Mesodermal cell (in vitro differentiated cells): ENCODE data around the gene RAB15.

Experiments used
- H3K27ac ChIP-seq: 2 replicates; pipeline ENCODE4 v1.7.0; 2013; ENCODE audit warnings: mild to moderate bottlenecking, low read depth, low read length, moderate library complexity; ENCODE audit not compliant: severe bottlenecking
- H3K36me3 ChIP-seq: 2 replicates; pipeline ENCODE4 v1.7.1; 2013; ENCODE audit warnings: mild to moderate bottlenecking, low read length, moderate library complexity; ENCODE audit not compliant: control insufficient read depth, insufficient read depth
- H3K4me1 ChIP-seq: one replicate; pipeline ENCODE4 v1.7.1; 2013; ENCODE audit warnings: mild to moderate bottlenecking, low read length; ENCODE audit not compliant: insufficient read depth, control insufficient read depth, poor library complexity, severe bottlenecking
- H3K4me3 ChIP-seq: 2 replicates; pipeline ENCODE4 v1.7.0; 2013; ENCODE audit warnings: low read length, control low read depth, mild to moderate bottlenecking; ENCODE audit not compliant: insufficient read depth, poor library complexity, severe bottlenecking; ENCODE audit errors: extremely low read depth
- H3K9me3 ChIP-seq: 2 replicates; pipeline ENCODE4 v1.7.1; 2013; ENCODE audit warnings: mild to moderate bottlenecking, low read length, moderate library complexity; ENCODE audit not compliant: control insufficient read depth
- WGBS, 2 experiments: methylation state at CpG; one replicate each; pipeline ENCODE4 v1.1.5; 2013; ENCODE audit warnings: missing lambda C conversion rate in 2 of 2; ENCODE audit not compliant: insufficient coverage in 2 of 2; 5-methylcytosine and 5-hydroxymethylcytosine counted together

Gene RAB15

DNA sequence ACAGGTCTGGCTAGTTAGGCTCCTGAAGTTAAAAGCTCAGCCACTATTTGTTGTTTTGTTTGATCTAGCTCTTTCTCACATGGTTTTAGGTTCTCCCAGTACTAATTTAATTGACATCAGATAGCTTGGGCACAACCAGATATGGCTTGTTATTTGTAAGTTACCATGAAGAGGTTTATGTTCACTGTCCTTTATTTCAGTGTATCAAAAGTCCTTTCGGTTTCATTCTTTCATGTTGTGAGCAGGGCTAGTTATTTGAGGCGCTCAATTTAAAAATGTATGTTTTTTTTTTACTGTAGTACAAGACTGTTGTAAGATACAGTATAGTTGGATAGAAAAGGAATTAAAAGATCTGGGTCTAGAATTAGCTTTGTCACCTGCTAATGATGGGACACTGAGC is 36.6 kb downstream of the RAB15 start:
- peaks cover 33% of the 10 kb centered on the region for H3K36me3 ChIP-seq
- H3K9me3 ChIP-seq = no peaks in the 10 kb centered on the region

DNA sequence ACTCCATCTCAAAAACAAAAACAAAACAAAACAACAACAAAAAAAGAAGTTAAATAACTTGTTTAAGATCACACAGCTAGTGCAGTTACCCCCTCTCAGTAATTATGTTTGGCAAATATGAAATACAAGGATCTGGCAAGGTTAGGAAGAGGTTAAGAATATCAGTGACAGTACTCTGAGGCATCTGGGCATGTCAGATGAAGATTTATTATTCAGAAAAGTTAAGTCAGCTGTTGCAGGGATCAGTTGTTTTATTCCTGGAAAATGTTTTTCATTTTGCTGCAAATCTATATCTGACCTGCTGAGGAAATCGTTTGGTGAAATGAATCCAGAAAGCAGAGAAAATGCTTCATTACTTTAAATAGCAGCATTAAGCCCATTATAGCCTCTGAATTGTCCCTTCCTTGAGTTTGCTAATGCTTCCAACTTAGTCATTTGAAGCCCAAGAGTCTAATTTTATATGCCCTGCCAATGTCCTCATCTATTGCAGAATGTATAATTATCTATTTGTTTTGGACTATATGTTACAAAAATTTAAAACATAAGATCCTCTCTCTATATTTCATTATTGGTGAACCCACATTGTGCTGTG is 37.7 kb downstream of the RAB15 start:
- 88 to 100% methylated on average over 1 of the region's 1 CpG for WGBS, 2 experiments
- H3K36me3 ChIP-seq = peaks cover 41% of the 10 kb centered on the region
- H3K9me3 ChIP-seq = no peaks in the 10 kb centered on the region
- no peaks in the 10 kb centered on the region for H3K4me1 ChIP-seq
- no peak overlapping the region for H3K27ac ChIP-seq
- no peak overlapping the region for H3K4me3 ChIP-seq

More for the DNA sequence above, 36.6 kb downstream of the RAB15 start:
- no peak overlapping the region for H3K27ac ChIP-seq
- H3K4me1 ChIP-seq = no peaks in the 10 kb centered on the region
- no peak overlapping the region for H3K4me3 ChIP-seq
- WGBS, 2 experiments = 86 to 100% methylated on average over 2 of the region's 2 CpGs

DNA sequence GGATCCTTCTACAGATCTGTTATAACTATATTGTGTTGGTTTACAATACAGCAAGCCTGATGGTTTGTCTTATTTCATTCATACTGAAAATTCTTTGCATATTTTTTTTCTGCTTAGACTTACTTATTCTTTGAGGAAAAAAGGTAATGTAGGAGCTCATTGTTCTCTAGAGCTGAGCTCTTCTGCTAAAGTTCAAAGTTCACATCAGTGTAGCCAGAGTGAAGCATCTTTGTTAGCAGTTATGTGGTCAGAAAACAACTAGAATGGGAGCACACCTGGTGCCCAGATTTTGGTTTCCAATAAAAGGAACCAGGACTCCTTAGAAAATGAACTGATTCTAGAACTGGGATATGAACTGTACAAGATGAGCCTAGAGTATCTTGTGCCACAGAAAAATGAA is 39.9 kb downstream of the RAB15 start:
- Histone ChIP-seq H3K4me1 (no peaks in the 10 kb centered on the region), H3K4me3 (no peak overlapping the region), H3K9me3 (no peaks in the 10 kb centered on the region), H3K36me3 (peaks cover 59% of the 10 kb centered on the region), H3K27ac (no peak overlapping the region)

DNA sequence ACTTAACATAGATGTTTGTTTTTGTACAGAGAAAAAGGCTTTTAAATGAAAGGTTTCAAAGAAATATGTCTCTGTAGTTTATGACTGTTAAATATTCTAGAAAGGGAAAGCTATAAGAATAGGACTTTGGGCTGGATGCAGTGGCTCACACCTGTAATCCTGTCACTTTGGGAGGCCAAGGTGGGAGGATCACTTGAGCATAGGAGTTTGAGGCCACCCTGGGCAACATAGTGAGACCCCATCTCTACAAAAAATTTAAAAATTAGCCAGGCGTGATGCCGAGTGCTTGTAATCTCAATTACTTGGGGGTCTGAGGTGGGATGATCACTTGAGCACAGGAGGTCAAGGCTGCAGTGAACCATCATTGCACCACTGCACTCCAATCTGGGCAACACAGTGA is 41.0 kb downstream of the RAB15 start:
- Histone ChIP-seq H3K4me3 (no peak overlapping the region), H3K9me3 (no peaks in the 10 kb centered on the region), H3K36me3 (peaks cover 69% of the 10 kb centered on the region), H3K27ac (no peak overlapping the region), H3K4me1 (no peaks in the 10 kb centered on the region)
- WGBS, 2 experiments = 90% methylated on average over 2 of the region's 2 CpGs; no CpG with 5 or more reads in 1 of the 2 experiments

DNA sequence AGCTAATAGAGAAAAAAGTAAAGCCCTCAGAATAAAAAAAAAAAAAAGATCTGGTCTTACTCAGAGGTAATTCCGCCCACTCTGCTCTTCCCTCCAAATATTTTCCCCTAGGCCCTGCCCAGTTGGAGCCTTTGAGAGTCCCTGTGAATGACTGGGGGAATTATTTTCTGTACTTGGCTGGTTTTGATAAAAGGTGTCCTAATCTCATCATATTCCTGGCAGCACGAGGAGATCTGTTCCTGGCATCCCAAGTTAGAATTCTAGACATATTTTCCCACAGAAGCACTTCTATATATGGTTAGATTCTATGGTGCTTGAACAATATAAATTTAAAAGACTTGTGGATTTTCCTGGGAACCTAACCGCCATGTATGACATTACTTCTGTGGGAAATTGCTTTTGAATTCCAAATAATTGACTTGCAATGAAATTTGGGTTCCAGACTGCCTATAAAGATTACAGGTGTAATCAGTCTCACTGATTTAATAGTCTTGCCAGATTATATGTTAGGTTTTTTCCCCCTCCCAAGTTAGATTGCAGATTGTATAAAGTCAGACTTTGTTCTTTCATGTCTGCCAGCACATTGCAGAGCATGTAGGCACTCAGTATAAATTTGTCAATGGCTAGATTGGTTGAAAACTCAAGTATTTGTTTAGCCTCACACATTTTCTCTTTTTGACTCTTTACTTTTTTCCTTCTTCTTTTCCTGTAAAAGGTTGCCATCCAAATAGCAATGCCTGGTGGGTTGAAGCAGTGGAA is 41.9 kb downstream of the RAB15 start:
- Histone ChIP-seq H3K4me3 (no peak overlapping the region), H3K36me3 (peaks cover 73% of the 10 kb centered on the region)
- WGBS, 2 experiments = 100% methylated on average over 1 of the region's 3 CpGs

DNA sequence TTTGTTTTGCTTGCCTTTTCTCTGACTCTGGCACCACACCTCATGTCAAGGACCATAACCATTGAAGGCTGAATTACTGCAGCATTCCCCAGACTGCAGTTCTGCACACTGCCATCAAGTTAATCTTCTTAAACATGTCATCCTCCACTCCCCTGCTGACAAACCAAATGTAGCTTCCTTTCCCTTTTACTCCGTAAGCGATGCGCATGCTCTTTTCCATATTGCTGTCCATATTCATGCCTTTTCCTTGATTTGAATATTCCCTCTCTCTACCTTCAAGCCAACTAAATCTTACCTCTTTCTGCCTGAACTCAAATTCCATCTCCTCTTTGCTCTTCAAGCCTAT is 43.1 kb downstream of the RAB15 start:
- H3K27ac ChIP-seq = no peak overlapping the region
- 96% methylated on average over 3 of the region's 3 CpGs for WGBS, 2 experiments
- no peaks in the 10 kb centered on the region for H3K4me1 ChIP-seq
- no peak overlapping the region for H3K4me3 ChIP-seq
- H3K36me3 ChIP-seq = peaks cover 77% of the 10 kb centered on the region
- H3K9me3 ChIP-seq = no peaks in the 10 kb centered on the region

More for the DNA sequence above, 41.9 kb downstream of the RAB15 start:
- Histone ChIP-seq H3K4me1 (no peaks in the 10 kb centered on the region), H3K27ac (no peak overlapping the region), H3K9me3 (no peaks in the 10 kb centered on the region)

DNA sequence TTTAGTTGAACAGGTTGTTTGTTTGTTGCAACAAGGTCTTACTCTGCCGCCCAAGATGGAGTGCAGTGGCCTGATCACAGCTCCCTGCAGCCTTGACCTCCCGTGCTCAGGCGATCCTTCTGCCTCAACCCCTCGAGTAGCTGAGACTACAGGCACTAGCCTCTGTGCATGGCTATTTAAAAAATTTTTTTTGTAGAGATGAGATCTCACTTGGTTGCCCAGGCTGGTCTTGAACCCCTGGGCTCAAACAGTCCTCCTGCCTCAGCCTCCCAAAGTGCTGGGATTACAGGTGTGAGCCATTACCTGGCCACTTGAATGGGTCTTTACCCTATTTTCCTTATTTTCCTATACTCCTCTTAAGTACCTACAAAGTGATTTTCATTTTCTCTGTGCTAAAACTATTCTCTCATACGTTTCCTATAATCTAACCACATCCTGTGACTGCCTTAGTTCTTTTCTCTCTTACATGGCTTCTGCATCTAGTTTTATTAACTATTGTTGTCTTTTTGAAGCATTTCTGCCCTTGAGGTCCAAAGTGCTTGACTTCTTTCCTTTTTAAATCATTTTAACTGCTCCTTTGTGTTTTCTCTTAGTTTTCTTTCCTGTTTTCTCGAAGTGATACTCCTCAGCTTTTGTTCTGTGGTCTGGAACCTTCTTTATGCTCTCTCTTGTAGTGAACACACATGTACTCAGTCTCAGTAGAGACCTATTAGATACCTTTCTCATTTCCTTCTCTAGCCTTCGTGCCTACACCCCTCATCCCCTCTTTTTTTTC is 43.7 kb downstream of the RAB15 start:
- Histone ChIP-seq H3K36me3 (peaks cover 76% of the 10 kb centered on the region), H3K4me3 (no peak overlapping the region)
- 92 to 94% methylated on average over 6 to 7 of the region's 7 CpGs for WGBS, 2 experiments

DNA sequence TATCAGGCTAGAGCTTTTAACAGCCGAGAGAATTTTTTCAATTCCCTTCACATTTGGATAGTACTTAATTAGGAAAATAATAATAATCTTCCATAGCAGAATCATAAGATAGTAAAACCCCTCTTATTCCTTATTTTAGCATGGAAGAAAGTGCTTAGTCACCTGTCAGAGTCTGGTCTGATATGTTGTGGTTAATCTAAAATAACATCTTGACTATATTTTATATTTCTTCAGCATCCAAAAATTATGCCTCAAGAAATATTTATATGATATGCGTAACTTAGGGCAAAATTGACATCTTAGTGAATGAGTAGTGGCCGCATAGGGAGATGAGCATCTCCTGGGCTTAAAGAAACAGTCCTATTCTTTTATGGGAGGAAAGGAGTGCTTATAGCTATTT is 45.1 kb downstream of the RAB15 start:
- Histone ChIP-seq H3K9me3 (no peaks in the 10 kb centered on the region), H3K4me1 (no peaks in the 10 kb centered on the region), H3K27ac (no peak overlapping the region), H3K36me3 (peaks cover 63% of the 10 kb centered on the region), H3K4me3 (no peak overlapping the region)
- 33% methylated on average over 1 of the region's 3 CpGs; no CpG with 5 or more reads in 1 of the 2 experiments for WGBS, 2 experiments

More for the DNA sequence above, 43.7 kb downstream of the RAB15 start:
- no peak overlapping the region for H3K27ac ChIP-seq
- no peaks in the 10 kb centered on the region for H3K9me3 ChIP-seq
- no peaks in the 10 kb centered on the region for H3K4me1 ChIP-seq

DNA sequence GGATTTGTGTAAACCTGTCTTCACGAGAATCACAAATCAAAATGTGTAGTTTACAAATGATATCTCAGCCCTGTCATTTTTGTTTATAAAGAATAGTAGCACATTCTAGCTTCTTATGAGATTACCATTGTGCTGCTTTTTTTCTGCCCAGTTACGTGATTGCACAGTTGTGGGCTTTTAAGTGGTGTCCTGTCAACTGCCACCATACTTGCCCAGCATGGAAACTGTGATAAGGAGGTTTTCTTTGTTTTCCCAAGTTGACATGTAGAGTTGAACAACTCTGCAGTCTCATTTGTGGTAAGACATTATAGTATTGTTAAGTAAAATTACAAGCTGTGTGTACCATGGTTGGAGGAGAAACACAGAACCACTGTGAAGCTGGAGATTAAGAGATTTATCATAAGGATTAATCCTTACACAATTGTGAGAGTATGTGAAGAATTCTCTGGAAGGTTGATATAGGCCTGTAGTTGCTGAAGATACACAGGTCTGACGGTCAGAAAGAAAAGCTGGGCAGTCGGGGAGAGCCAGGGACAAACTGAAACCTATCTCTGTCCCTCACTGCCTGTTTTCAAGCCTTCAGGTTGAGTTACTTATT is 45.6 kb downstream of the RAB15 start:
- no peak overlapping the region for H3K27ac ChIP-seq
- no peaks in the 10 kb centered on the region for H3K4me1 ChIP-seq
- no peak overlapping the region for H3K4me3 ChIP-seq
- H3K36me3 ChIP-seq = peaks cover 60% of the 10 kb centered on the region
- H3K9me3 ChIP-seq = no peaks in the 10 kb centered on the region
- WGBS, 2 experiments = 97 to 100% methylated on average over 2 to 3 of the region's 4 CpGs

DNA sequence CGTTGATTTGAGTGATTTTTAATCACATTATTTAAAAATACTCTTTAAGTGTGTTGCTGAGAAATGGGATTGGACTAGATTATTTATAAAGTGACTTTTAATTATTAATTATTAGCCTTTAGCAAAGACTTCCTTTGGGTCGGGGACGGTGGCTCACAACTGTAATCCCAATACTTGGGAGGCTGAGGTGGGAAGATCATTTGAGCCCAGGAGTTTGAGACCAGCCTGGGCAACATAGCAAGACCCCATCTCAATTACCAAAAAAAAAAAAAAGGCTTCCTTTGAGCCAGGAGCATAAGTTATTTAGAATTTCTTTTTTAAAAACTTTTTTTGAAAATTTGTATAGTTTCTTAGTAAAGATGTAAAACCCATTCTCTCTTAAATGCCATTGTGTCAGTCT is 49.1 kb downstream of the RAB15 start:
- no peak overlapping the region for H3K27ac ChIP-seq
- no peak overlapping the region for H3K4me3 ChIP-seq
- no CpG with 5 or more reads among the region's 3 CpGs for WGBS, 2 experiments
- H3K9me3 ChIP-seq = no peaks in the 10 kb centered on the region
- peaks cover 6% of the 10 kb centered on the region for H3K4me1 ChIP-seq
- peaks cover 30% of the 10 kb centered on the region for H3K36me3 ChIP-seq
